CD14-positive monocyte (primary cell): Measurements from ENCODE around the gene CUX1. TPM values are rescaled to one million over a fixed set of nuclear protein-coding genes. Genes with fewer than 3 reads are reported as not detected.

Experiments
- DNase-seq, 3 donors: peaks; one replicate each; pipeline ENCODE4 v3.0.0-alpha.2; 2011 to 2022
- H2AFZ ChIP-seq: 2 replicates; pipeline ENCODE4 v1.6.0; 2012; ENCODE audit warnings: mild to moderate bottlenecking, low read depth, low read length, inconsistent platforms; ENCODE audit not compliant: insufficient read depth, poor library complexity, severe bottlenecking
- H3K27ac ChIP-seq, 2 donors: 1 replicate in 1 of 2; 2 replicates in 1 of 2; pipeline ENCODE4 v1.5.1; 2012 to 2013; ENCODE audit warnings: low read length in 2 of 2, control low read depth in 1 of 2, inconsistent platforms in 1 of 2, low read depth in 1 of 2, mild to moderate bottlenecking in 1 of 2
- H3K27me3 ChIP-seq, 2 donors: one replicate each; pipeline versions ENCODE4 v1.6.0 to v1.6.1; 2011 to 2013; ENCODE audit warnings: low read length in 2 of 2; ENCODE audit not compliant: control insufficient read depth in 2 of 2, insufficient read depth in 2 of 2
- H3K36me3 ChIP-seq, 2 donors: replicated peaks in 1 of 2; 1 replicate in 1 of 2; 2 replicates in 1 of 2; pipeline versions ENCODE4 v1.5.1 to v1.6.1; 2012 to 2013; ENCODE audit warnings: low read length in 2 of 2, control low read depth in 1 of 2, inconsistent platforms in 1 of 2, mild to moderate bottlenecking in 1 of 2; ENCODE audit not compliant: insufficient read depth in 2 of 2, control insufficient read depth in 1 of 2
- H3K4me1 ChIP-seq, 2 donors: 1 replicate in 1 of 2; 2 replicates in 1 of 2; pipeline versions ENCODE4 v1.5.1 to v1.6.1; 2012 to 2013; ENCODE audit warnings: low read length in 2 of 2, control low read depth in 1 of 2, inconsistent platforms in 1 of 2, mild to moderate bottlenecking in 1 of 2, moderate library complexity in 1 of 2; ENCODE audit not compliant: insufficient read depth in 2 of 2, control insufficient read depth in 1 of 2
- H3K4me2 ChIP-seq: replicated peaks from 2 replicates; pipeline ENCODE3; 2012; ENCODE audit warnings: low read length, moderate library complexity, mild to moderate bottlenecking; ENCODE audit not compliant: poor library complexity, severe bottlenecking; ENCODE audit errors: extremely low read depth
- H3K4me3 ChIP-seq, 3 experiments: fragments of 200-600 bp in 1 of 3; sonication (generic) in 1 of 3; replicated peaks in 1 of 3; 1 replicate in 2 of 3; 2 replicates in 1 of 3; pipeline ENCODE4 v1.5.1; 2011 to 2013; ENCODE audit warnings: low read length in 3 of 3, mild to moderate bottlenecking in 3 of 3, control low read depth in 2 of 3, low read depth in 2 of 3, inconsistent platforms in 1 of 3, moderate library complexity in 1 of 3
- H3K79me2 ChIP-seq: 2 replicates; pipeline ENCODE4 v1.6.0; 2012; ENCODE audit warnings: mild to moderate bottlenecking, control low read depth, inconsistent platforms, low read length, moderate library complexity; ENCODE audit not compliant: insufficient read depth
- H3K9ac ChIP-seq: 2 replicates; pipeline ENCODE4 v1.6.0; 2017; ENCODE audit warnings: low read length, mild to moderate bottlenecking; ENCODE audit not compliant: insufficient read depth, poor library complexity, severe bottlenecking
- H3K9me3 ChIP-seq, 2 donors: replicated peaks in 1 of 2; 1 replicate in 1 of 2; 2 replicates in 1 of 2; pipeline versions ENCODE4 v1.5.1 to v1.6.1; 2012 to 2013; ENCODE audit warnings: low read length in 2 of 2, control low read depth in 1 of 2; ENCODE audit not compliant: control insufficient read depth in 1 of 2, insufficient read depth in 1 of 2
- H4K20me1 ChIP-seq: 2 replicates; pipeline ENCODE4 v1.6.0; 2012; ENCODE audit warnings: mild to moderate bottlenecking, low read length, control low read depth, moderate library complexity; ENCODE audit not compliant: insufficient read depth
- H3K27ac Mint-ChIP-seq, 7 donors: one replicate each; pipeline ENCODE4 v1.8.0; 2020; ENCODE audit warnings: mild to moderate bottlenecking in 7 of 7, mixed read lengths in 7 of 7, moderate library complexity in 6 of 7, inconsistent platforms in 2 of 7
- H3K27me3 Mint-ChIP-seq, 3 donors: one replicate each; pipeline ENCODE4 v1.8.0; 2021 to 2022; ENCODE audit warnings: low read depth in 3 of 3, mild to moderate bottlenecking in 3 of 3, mixed read lengths in 3 of 3, moderate library complexity in 3 of 3, inconsistent platforms in 1 of 3
- H3K36me3 Mint-ChIP-seq, 2 donors: one replicate each; pipeline ENCODE4 v1.8.0; 2020; ENCODE audit warnings: mixed read lengths in 2 of 2, inconsistent platforms in 1 of 2, mild to moderate bottlenecking in 1 of 2
- H3K4me1 Mint-ChIP-seq: one replicate; pipeline ENCODE4 v1.8.0; 2020; ENCODE audit warnings: mild to moderate bottlenecking, mixed read lengths
- H3K4me3 Mint-ChIP-seq, 2 donors: one replicate each; pipeline ENCODE4 v1.8.0; 2020; ENCODE audit warnings: mild to moderate bottlenecking in 2 of 2, mixed read lengths in 2 of 2, moderate library complexity in 1 of 2
- H3K9me3 Mint-ChIP-seq, 7 donors: one replicate each; pipeline ENCODE4 v1.8.0; 2020 to 2022; ENCODE audit warnings: mixed read lengths in 7 of 7, mild to moderate bottlenecking in 6 of 7, moderate library complexity in 6 of 7, inconsistent platforms in 2 of 7
- CTCF ChIP-seq: fragments of 200-600 bp; IDR thresholded peaks from one replicate; pipeline ENCODE4 v1.8.0; 2022; ENCODE audit warnings: antibody characterized with exemption, mild to moderate bottlenecking
- WGBS: methylation state at CpG from one replicate; pipeline ENCODE4 v1.1.5; 2013; ENCODE audit warnings: missing lambda C conversion rate; ENCODE audit not compliant: insufficient coverage; 5-methylcytosine and 5-hydroxymethylcytosine counted together
- intact Hi-C, 2 donors: fragments of 100-400 bp; cut with micrococcal nuclease; formaldehyde crosslinking; loops; one replicate each; pipeline versions ENCODE4 v1.15.0 to v1.15.1; 2023
- polyA plus RNA-seq, 3 donors: library from polyadenylated mRNA; depleted of rRNA in 1 of 3; unstranded in 2 of 3; stranded (reverse) in 1 of 3; fragments of 300-500 nt in 2 of 3; fragments of >200 nt in 1 of 3; fragmentation: Illumina TruSeq in 2 of 3; gene quantifications; 1 replicate in 2 of 3; 2 replicates in 1 of 3; pipeline ENCODE4 v1.2.3, GENCODE V29; 2012 to 2021

CUX1 gene
- polyA plus RNA-seq, 3 donors = 17.6 to 38.0 (median 28.0) TPM

- no peak for DNase-seq
- peak overlapping the region in 1 of 2 donors; percentile 50 for H3K4me3 Mint-ChIP-seq
Measured at GRCh38 chr7:101804967-101805366, 12.5 kb upstream of the CUX1 start.

GRCh38 chr7:101812595-101812994, 4.8 kb upstream of the CUX1 start:
- Histone ChIP-seq H3K9me3 (no peaks in the 10 kb centered on the region), H2AFZ (no peak overlapping the region), H3K4me2 (no peak overlapping the region), H3K36me3 (no peaks in the 10 kb centered on the region), H3K4me1 (peaks cover 11 to 19% of the 10 kb centered on the region in 2 donors), H4K20me1 (no peaks in the 10 kb centered on the region), H3K27ac (no peak overlapping the region), H3K9ac (no peak overlapping the region), H3K27me3 (no peaks in the 10 kb centered on the region), H3K4me3 (no peak overlapping the region), H3K79me2 (peaks cover 9% of the 10 kb centered on the region)
- WGBS = 80% methylated on average over 1 of the region's 1 CpG
- intact Hi-C loops = loop anchor here in 1 of 2 donors (5.0 kb wide), 2 partner anchors 70 to 210 kb away; no protein-coding TSS in a partner anchor
- H3K27me3 Mint-ChIP-seq = peaks cover 0 to 3% (median 2%) of the 10 kb centered on the region in 3 donors
- no peaks in the 10 kb centered on the region for H3K9me3 Mint-ChIP-seq
- no peak for TF ChIP-seq CTCF
- no peak for DNase-seq
- H3K4me1 Mint-ChIP-seq = peaks cover 9% of the 10 kb centered on the region
- no peaks in the 10 kb centered on the region for H3K36me3 Mint-ChIP-seq
- no peak overlapping the region for H3K4me3 Mint-ChIP-seq
- H3K27ac Mint-ChIP-seq = no peak overlapping the region

More at GRCh38 chr7:101804967-101805366, 12.5 kb upstream of the CUX1 start:
- no peak overlapping the region for H3K27ac Mint-ChIP-seq
- Histone ChIP-seq H3K4me1 (no peaks in the 10 kb centered on the region), H3K27me3 (peaks cover 16 to 25% of the 10 kb centered on the region in 2 donors), H2AFZ (no peak overlapping the region), H3K27ac (no peak overlapping the region), H3K4me3 (no peak overlapping the region), H3K9me3 (no peaks in the 10 kb centered on the region), H3K79me2 (no peaks in the 10 kb centered on the region), H4K20me1 (no peaks in the 10 kb centered on the region), H3K4me2 (no peak overlapping the region), H3K36me3 (no peaks in the 10 kb centered on the region), H3K9ac (no peak overlapping the region)
- peaks cover 0 to 2% (median 0%) of the 10 kb centered on the region in 7 donors for H3K9me3 Mint-ChIP-seq
- H3K27me3 Mint-ChIP-seq = peaks cover 21 to 30% (median 23%) of the 10 kb centered on the region in 3 donors
- H3K4me1 Mint-ChIP-seq = peaks cover 9% of the 10 kb centered on the region
- H3K36me3 Mint-ChIP-seq = no peaks in the 10 kb centered on the region
- no peak for TF ChIP-seq CTCF
- intact Hi-C loops = no loop called here
- 69% methylated on average over 10 of the region's 10 CpGs for WGBS
